ENCODE data around the gene FAM13C.

- TF ChIP-seq CTCF (IDR thresholded peaks at IDR 0.05) (no peak), POLR2A (IDR thresholded peaks at IDR 0.05) (no peak)
Measured at GRCh38 chr10:59383436-59383835, 21.1 kb upstream of the FAM13C start.

All from tibial nerve (tissue), 3 donors.